Left ventricle myocardium inferior (tissue), 1 donor: Measurements from ENCODE around the gene MYOM1. TPM values are rescaled to one million over a fixed set of nuclear protein-coding genes. Genes with fewer than 3 reads are reported as not detected.

Source experiments
- DNase-seq: peaks from one replicate; pipeline ENCODE4 v3.0.0-alpha.2; 2020
- H3K27ac ChIP-seq: fragments of 200-600 bp; replicated peaks from 2 replicates; pipeline ENCODE4 v1.8.0; 2021
- H3K27me3 ChIP-seq: fragments of 200-600 bp; 2 replicates; pipeline ENCODE4 v1.8.0; 2021; ENCODE audit warnings: low read depth
- H3K36me3 ChIP-seq: fragments of 200-600 bp; 2 replicates; pipeline ENCODE4 v1.8.0; 2021
- H3K4me1 ChIP-seq: fragments of 200-600 bp; 2 replicates; pipeline ENCODE4 v1.8.0; 2021
- H3K4me3 ChIP-seq: fragments of 200-600 bp; 2 replicates; pipeline ENCODE4 v1.8.0; 2021; ENCODE audit warnings: mild to moderate bottlenecking, moderate library complexity
- H3K9me3 ChIP-seq: fragments of 200-600 bp; replicated peaks from 2 replicates; pipeline ENCODE4 v1.8.0; 2021
- CTCF ChIP-seq: fragments of 200-600 bp; IDR thresholded peaks from 2 replicates; pipeline ENCODE4 v1.8.0; 2021; ENCODE audit warnings: antibody characterized with exemption, mild to moderate bottlenecking, borderline replicate concordance
- intact Hi-C: fragments of 100-400 bp; cut with micrococcal nuclease; formaldehyde crosslinking; loops from one replicate; pipeline ENCODE4 v1.11.0; 2022
- total RNA-seq: library from RNA; stranded (reverse); fragmentation: NEBNext Ultra II Directional; extraction: Animal tissue kit (Norgen Biotek cat#: 25700); gene quantifications from one replicate; pipeline ENCODE4 v1.2.1, GENCODE V29; 2021
- donor health status: DM: no; HTN: yes; CAD: no; lungs with severe emphysema.

Gene MYOM1
- total RNA-seq, 1 donor from 2014 or later, result 667 TPM

- DNase-seq, result no peak
- Histone ChIP-seq H3K27me3 (no peaks in the 10 kb centered on the region), H3K4me3 (peak overlapping the region; percentile 38), H3K36me3 (peaks cover 13% of the 10 kb centered on the region), H3K4me1 (peaks cover 75% of the 10 kb centered on the region), H3K27ac (peak overlapping the region; percentile 78), H3K9me3 (no peaks in the 10 kb centered on the region)
- intact Hi-C loops, result no loop called here
- no peak for TF ChIP-seq CTCF
These were observed 24.7 kb downstream of the MYOM1 start for GRCh38 chr18:3194947-3195612.

GRCh38 chr18:3193331-3193730 lies 26.4 kb downstream of the MYOM1 start:
- intact Hi-C loops, result no loop called here
- no peak for DNase-seq
- no peaks in the 10 kb centered on the region for H3K9me3 ChIP-seq
- peaks cover 63% of the 10 kb centered on the region for H3K4me1 ChIP-seq
- H3K36me3 ChIP-seq, result peaks cover 22% of the 10 kb centered on the region
- H3K4me3 ChIP-seq, result no peak overlapping the region
- H3K27me3 ChIP-seq, result no peaks in the 10 kb centered on the region
- TF ChIP-seq CTCF, result no peak
- no peak overlapping the region for H3K27ac ChIP-seq

GRCh38 chr18:3192752-3193151 lies 27.0 kb downstream of the MYOM1 start:
- Histone ChIP-seq H3K27me3 (no peaks in the 10 kb centered on the region), H3K4me1 (peaks cover 64% of the 10 kb centered on the region), H3K9me3 (no peaks in the 10 kb centered on the region), H3K4me3 (no peak overlapping the region), H3K36me3 (peaks cover 28% of the 10 kb centered on the region), H3K27ac (peak overlapping the region; percentile 4)
- DNase-seq, result no peak
- intact Hi-C loops, result no loop called here
- no peak for TF ChIP-seq CTCF

GRCh38 chr18:3192286-3192685 lies 27.5 kb downstream of the MYOM1 start:
- Histone ChIP-seq H3K27me3 (no peaks in the 10 kb centered on the region), H3K4me3 (no peak overlapping the region), H3K27ac (peak overlapping the region; percentile 4), H3K4me1 (peaks cover 64% of the 10 kb centered on the region), H3K36me3 (peaks cover 32% of the 10 kb centered on the region), H3K9me3 (no peaks in the 10 kb centered on the region)
- TF ChIP-seq CTCF, result no peak
- intact Hi-C loops, result no loop called here
- DNase-seq, result no peak

- no peak for TF ChIP-seq CTCF
- H3K4me3 ChIP-seq, result no peak overlapping the region
- H3K27me3 ChIP-seq, result no peaks in the 10 kb centered on the region
- no peak for DNase-seq
- peaks cover 64% of the 10 kb centered on the region for H3K4me1 ChIP-seq
- H3K36me3 ChIP-seq, result peaks cover 42% of the 10 kb centered on the region
- H3K27ac ChIP-seq, result no peak overlapping the region
- intact Hi-C loops, result no loop called here
- no peaks in the 10 kb centered on the region for H3K9me3 ChIP-seq
These were observed 29.2 kb downstream of the MYOM1 start for GRCh38 chr18:3190610-3191009.

GRCh38 chr18:3189884-3190283 lies 29.9 kb downstream of the MYOM1 start:
- no peak for TF ChIP-seq CTCF
- intact Hi-C loops, result no loop called here
- no peak for DNase-seq
- H3K27ac ChIP-seq, result no peak overlapping the region
- H3K36me3 ChIP-seq, result peaks cover 47% of the 10 kb centered on the region
- H3K4me1 ChIP-seq, result peaks cover 62% of the 10 kb centered on the region
- H3K27me3 ChIP-seq, result no peaks in the 10 kb centered on the region
- no peak overlapping the region for H3K4me3 ChIP-seq
- no peaks in the 10 kb centered on the region for H3K9me3 ChIP-seq
